GM12878 (cell line): ENCODE results near the gene APC2. TPM values are rescaled to one million over a fixed set of nuclear protein-coding genes. Genes with fewer than 3 reads are reported as not detected.

ENCODE experiments used
- ATAC-seq: fragments of 200-7000 bp; cut with Tn5 transposase; 3 replicates; pipeline ENCODE4 v1.9.1; 2020; ENCODE audit warnings: mild to moderate bottlenecking, moderate library complexity
- BruUV-seq: library from RNA; stranded (reverse); fragments of 400-500 nt; replicated peaks from 2 replicates; lab custom pipeline; 2021; lab: Mats Ljungman, UMichigan
- CTCF ChIA-PET: fragments of 300-600 bp; sonication (Branson Sonifier 250); formaldehyde crosslinking; extraction: SDS; loops from one replicate; lab custom pipeline; 2021; ENCODE audit warnings: inconsistent platforms; lab: Yijun Ruan, JAX
- POLR2A ChIA-PET: fragments of 350-600 bp; formaldehyde crosslinking; extraction: SDS; loops from one replicate; lab custom pipeline; 2021; ENCODE audit warnings: inconsistent platforms; lab: Charles Lee
- RAD21 ChIA-PET: fragments of 300-600 bp; sonication (Branson Sonifier 250); formaldehyde crosslinking; loops from one replicate; lab custom pipeline; 2023; ENCODE audit warnings: antibody characterized with exemption; ENCODE audit not compliant: unreplicated experiment; lab: Charles Lee
- SMC1A ChIA-PET: fragments of 300-600 bp; sonication (Branson Sonifier 250); formaldehyde crosslinking; loops from one replicate; lab custom pipeline; 2023; ENCODE audit not compliant: unreplicated experiment, uncharacterized antibody; lab: Charles Lee
- DNase-seq: peaks from one replicate; pipeline ENCODE4 v3.0.0-alpha.2; 2011; ENCODE audit warnings: low read depth, low spot score
- FAIRE-seq: peaks from 3 replicates; lab custom pipeline; 2011; peaks lifted over from hg19 to GRCh38; lab: Jason Lieb, UNC
- H2AFZ ChIP-seq: 2 replicates; pipeline ENCODE4 v1.6.0; 2011; ENCODE audit warnings: low read depth, low read length, control low read depth; ENCODE audit not compliant: control insufficient read depth
- H3K27ac ChIP-seq: 2 replicates; pipeline ENCODE4 v1.5.1; 2011; ENCODE audit warnings: control low read depth; ENCODE audit not compliant: control insufficient read depth, insufficient read depth
- H3K27me3 ChIP-seq, 2 experiments: replicated peaks in 1 of 2; 2 replicates each; pipeline versions ENCODE4 v1.6.0 to v1.6.1; 2011; ENCODE audit warnings: low read length in 1 of 2; ENCODE audit not compliant: control insufficient read depth in 2 of 2, insufficient read depth in 2 of 2
- H3K36me3 ChIP-seq, 2 experiments: 2 replicates each; pipeline ENCODE4 v1.5.1; 2011; ENCODE audit warnings: low read length in 1 of 2; ENCODE audit not compliant: control insufficient read depth in 2 of 2, insufficient read depth in 2 of 2
- H3K4me1 ChIP-seq: 2 replicates; pipeline ENCODE4 v1.6.1; 2011; ENCODE audit warnings: mild to moderate bottlenecking, low read length, moderate library complexity, mixed read lengths; ENCODE audit not compliant: control insufficient read depth, insufficient read depth
- H3K4me2 ChIP-seq: 2 replicates; pipeline ENCODE4 v1.6.0; 2011; ENCODE audit warnings: control low read depth; ENCODE audit not compliant: control insufficient read depth, insufficient read depth
- H3K4me3 ChIP-seq: fragments of 200-600 bp; sonication (generic); 2 replicates; pipeline ENCODE4 v1.5.1; 2016
- H3K79me2 ChIP-seq: 2 replicates; pipeline ENCODE4 v1.6.0; 2011; ENCODE audit warnings: low read length; ENCODE audit not compliant: control insufficient read depth, insufficient read depth
- H3K9ac ChIP-seq: 2 replicates; pipeline ENCODE4 v1.8.0; 2011; ENCODE audit warnings: low read length, control low read depth, mixed read lengths; ENCODE audit not compliant: control insufficient read depth, insufficient read depth
- H3K9me3 ChIP-seq: replicated peaks from 3 replicates; pipeline ENCODE4 v1.5.1; 2011; ENCODE audit warnings: mild to moderate bottlenecking, low read length; ENCODE audit not compliant: control insufficient read depth, insufficient read depth
- H4K20me1 ChIP-seq: 2 replicates; pipeline ENCODE4 v1.6.0; 2011; ENCODE audit not compliant: control insufficient read depth, insufficient read depth
- CREB1 ChIP-seq: IDR thresholded peaks from 2 replicates; pipeline ENCODE4 v1.6.1; 2012; ENCODE audit warnings: low read depth, mild to moderate bottlenecking, inconsistent platforms
- CUX1 ChIP-seq: IDR thresholded peaks from 2 replicates; pipeline ENCODE4 v1.6.1; 2012; ENCODE audit warnings: improper control_type of control experiment, low read depth, low read length; ENCODE audit not compliant: insufficient replicate concordance
- EED ChIP-seq: sonication (generic); IDR thresholded peaks from 2 replicates; pipeline ENCODE4 v1.6.1; 2016; ENCODE audit warnings: antibody characterized with exemption, low read depth
- JUNB ChIP-seq: IDR thresholded peaks from 2 replicates; pipeline ENCODE4 v1.6.1; 2016; ENCODE audit warnings: antibody characterized with exemption, mild to moderate bottlenecking
- MYB ChIP-seq: fragments of 150-350 bp; IDR thresholded peaks from 2 replicates; pipeline ENCODE4 v1.6.1; 2014; ENCODE audit warnings: mild to moderate bottlenecking, low read depth, low read length, borderline replicate concordance
- NFIC ChIP-seq: IDR thresholded peaks from 2 replicates; pipeline ENCODE4 v1.6.1; 2012; ENCODE audit warnings: low read depth, mild to moderate bottlenecking, inconsistent platforms, low read length, moderate library complexity
- RAD21 ChIP-seq: IDR thresholded peaks from 2 replicates; pipeline ENCODE4 v1.6.1; 2011; ENCODE audit warnings: mild to moderate bottlenecking, low read depth, low read length, moderate library complexity; ENCODE audit not compliant: insufficient read depth
- RAD51 ChIP-seq: fragments of 450-650 bp; IDR thresholded peaks from 2 replicates; pipeline ENCODE4 v1.6.1; 2016; ENCODE audit warnings: moderate library complexity, mild to moderate bottlenecking, inconsistent platforms
- RELA ChIP-seq: fragments of 450-650 bp; IDR thresholded peaks from 2 replicates; pipeline ENCODE4 v1.8.0; 2014; ENCODE audit warnings: borderline replicate concordance; ENCODE audit not compliant: partially characterized antibody
- SP1 ChIP-seq: IDR thresholded peaks from one replicate; pipeline ENCODE4 v1.6.1; 2011; ENCODE audit warnings: low read depth, low read length
- ZNF207 ChIP-seq: fragments of 450-650 bp; IDR thresholded peaks from 2 replicates; pipeline ENCODE4 v1.6.1; 2014; ENCODE audit warnings: antibody characterized with exemption, mild to moderate bottlenecking, borderline replicate concordance
- ZNF24 ChIP-seq: fragments of 450-650 bp; IDR thresholded peaks from 2 replicates; pipeline ENCODE4 v1.6.1; 2017; ENCODE audit warnings: antibody characterized with exemption, mild to moderate bottlenecking
- ZNF274 ChIP-seq: IDR thresholded peaks from one replicate; pipeline ENCODE4 v1.8.0; 2011; ENCODE audit not compliant: insufficient read length, insufficient read depth
- WGBS: methylation state at CpG from one replicate; pipeline ENCODE4 v1.1.6; 2016; ENCODE audit warnings: low lambda C conversion rate; ENCODE audit not compliant: insufficient replicate concordance, insufficient coverage; ENCODE audit errors: missing lambda C conversion rate; 5-methylcytosine and 5-hydroxymethylcytosine counted together
- in situ Hi-C: fragments of 300-500 bp; cut with MboI; formaldehyde crosslinking; loops from 9 replicates; pipeline ENCODE4 v1.14.3; 2018; ENCODE audit warnings: mixed read lengths
- intact Hi-C: fragments of 100-400 bp; cut with micrococcal nuclease; formaldehyde crosslinking; loops from one replicate; pipeline ENCODE4 v1.14.2; 2022; ENCODE audit not compliant: unreplicated experiment
- polyA plus RNA-seq, 11 experiments: library from polyadenylated mRNA; depleted of rRNA in 4 of 11; unstranded in 6 of 11; stranded (reverse) in 5 of 11; fragments of >200 nt; fragmentation: Nextera tagmentation in 4 of 11; fragmentation: Illumina TruSeq in 1 of 11; extraction: Ambion mirVana in 4 of 11; extraction: Trizol in 1 of 11; gene quantifications; 1 replicate in 1 of 11; 2 replicates in 10 of 11; pipeline versions ENCODE4 v1.2.1 to v1.2.3, GENCODE V29; 2011 to 2016; ENCODE audit warnings: inconsistent platforms in 2 of 11, missing spikeins in 2 of 11, low read depth in 1 of 11
- total RNA-seq, 4 experiments: library from RNA; depleted of rRNA in 3 of 4; stranded (reverse); fragments of >200 nt in 3 of 4; fragmentation: Illumina TruSeq in 1 of 4; extraction: Trizol in 1 of 4; gene quantifications; 2 replicates each; pipeline versions ENCODE4 v1.2.1 to v1.2.3, GENCODE V29; 2013 to 2021
- TF ChIP-seq, protein P1 (sequence below): IDR thresholded peaks from 2 replicates; pipeline ENCODE4 v1.6.1; 2012; ENCODE audit warnings: low read depth, low read length, improper control_type of control experiment
- TF ChIP-seq, protein P2 (sequence below): IDR thresholded peaks from 2 replicates; pipeline ENCODE4 v1.6.1; 2011; ENCODE audit warnings: low read depth, mild to moderate bottlenecking, low read length, moderate library complexity, borderline replicate concordance; ENCODE audit errors: extremely low read depth

Gene APC2
- total and polyA plus RNA-seq, 10 of the 15 experiments (the other 5 are each of a cell fraction or from before 2014, with no cell fraction given), result under 0.01 to 0.73 (median 0.04) TPM; not detected in 5

GRCh38 chr19:1495051-1495798 is 45.3 kb downstream of the APC2 start (continued):
- TF ChIP-seq, protein P1, sequence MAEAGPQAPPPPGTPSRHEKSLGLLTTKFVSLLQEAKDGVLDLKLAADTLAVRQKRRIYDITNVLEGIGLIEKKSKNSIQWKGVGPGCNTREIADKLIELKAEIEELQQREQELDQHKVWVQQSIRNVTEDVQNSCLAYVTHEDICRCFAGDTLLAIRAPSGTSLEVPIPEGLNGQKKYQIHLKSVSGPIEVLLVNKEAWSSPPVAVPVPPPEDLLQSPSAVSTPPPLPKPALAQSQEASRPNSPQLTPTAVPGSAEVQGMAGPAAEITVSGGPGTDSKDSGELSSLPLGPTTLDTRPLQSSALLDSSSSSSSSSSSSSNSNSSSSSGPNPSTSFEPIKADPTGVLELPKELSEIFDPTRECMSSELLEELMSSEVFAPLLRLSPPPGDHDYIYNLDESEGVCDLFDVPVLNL, result no peak
- TF ChIP-seq EED (no peak), JUNB (no peak), RAD21 (no peak), ZNF207 (no peak), SP1 (no peak), NFIC (no peak)
- TF ChIP-seq, protein P2, sequence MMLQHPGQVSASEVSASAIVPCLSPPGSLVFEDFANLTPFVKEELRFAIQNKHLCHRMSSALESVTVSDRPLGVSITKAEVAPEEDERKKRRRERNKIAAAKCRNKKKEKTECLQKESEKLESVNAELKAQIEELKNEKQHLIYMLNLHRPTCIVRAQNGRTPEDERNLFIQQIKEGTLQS, result no peak

DNA sequence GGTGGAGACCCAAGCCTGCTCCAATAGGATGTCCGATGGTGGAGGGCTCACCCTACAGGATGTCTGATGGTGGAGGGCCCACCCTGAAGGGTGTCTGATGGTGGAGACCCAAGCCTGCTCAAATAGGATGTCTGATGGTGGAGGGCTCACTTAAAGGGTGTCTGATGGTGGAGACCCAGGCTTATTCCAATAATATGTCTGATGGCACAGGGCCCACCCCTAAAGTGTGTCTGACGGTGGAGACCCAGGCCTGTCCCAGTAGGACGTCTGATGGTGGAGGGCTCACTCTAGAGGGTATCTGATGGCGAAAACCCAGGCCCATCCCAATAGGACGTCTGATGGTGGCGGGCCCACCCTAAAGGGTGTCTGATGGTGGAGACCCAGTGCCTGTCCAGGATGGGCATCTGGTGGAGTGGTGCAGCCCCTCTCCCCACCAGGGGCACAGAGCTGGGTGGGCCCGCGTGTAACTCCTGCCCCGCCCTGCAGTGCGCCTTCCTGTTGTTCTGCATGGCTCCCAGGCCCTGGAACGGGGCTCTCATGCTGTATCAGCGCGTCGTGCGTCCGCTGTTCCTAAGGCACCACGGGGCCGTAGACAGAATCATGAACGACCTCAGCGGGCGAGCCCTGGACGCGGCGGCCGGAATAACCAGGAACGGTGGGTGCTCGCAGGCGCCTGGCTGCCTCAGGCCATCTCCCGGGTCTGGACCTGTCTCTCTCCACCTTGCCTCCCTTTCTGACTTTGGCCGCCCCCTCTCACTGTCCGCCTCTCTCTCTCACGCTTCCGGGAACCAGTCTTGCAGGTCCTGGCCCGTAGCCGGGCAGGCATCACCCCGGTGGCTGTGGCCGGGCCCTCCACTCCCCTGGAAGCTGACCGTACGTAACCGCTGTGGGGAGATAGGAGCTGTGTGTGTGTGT is 46.1 kb downstream of the APC2 start:
- no peaks in the 10 kb centered on the region for H3K79me2 ChIP-seq
- POLR2A ChIA-PET, result no interaction called here
- RAD21 ChIA-PET, result no interaction called here
- CTCF ChIA-PET, result interaction anchor here (1.2 kb wide), 1 partner anchor 13 kb away, joined by 5 read pairs; no protein-coding TSS in a partner anchor
- H3K9ac ChIP-seq, result no peak overlapping the region
- in situ Hi-C loops, result no loop called here
- ATAC-seq (no peak), DNase-seq (no peak), FAIRE-seq (no peak)
- no TSS peak for BruUV-seq
- intact Hi-C loops, result no loop called here
- H3K4me3 ChIP-seq, result no peak overlapping the region
- no peaks in the 10 kb centered on the region for H3K36me3 ChIP-seq
- H3K9me3 ChIP-seq, result no peaks in the 10 kb centered on the region
- no peaks in the 10 kb centered on the region; a peak in 1 of 4 replicates for H3K27me3 ChIP-seq
- no peak overlapping the region for H3K4me2 ChIP-seq
- H2AFZ ChIP-seq, result no peak overlapping the region
- 77% methylated on average over 40 of the region's 40 CpGs for WGBS
- no peaks in the 10 kb centered on the region for H4K20me1 ChIP-seq
- no peaks in the 10 kb centered on the region for H3K4me1 ChIP-seq
- no peak overlapping the region for H3K27ac ChIP-seq
- SMC1A ChIA-PET, result no interaction called here
- no peak for TF ChIP-seq RELA
- no peak for TF ChIP-seq CUX1
- TF ChIP-seq ZNF274, result no peak
- TF ChIP-seq ZNF24, result no peak
- no peak for TF ChIP-seq CREB1
- no peak for TF ChIP-seq RAD51
- no peak for TF ChIP-seq MYB
